ENCODE results near the gene CD302.

The CD302 gene

GRCh38 chr2:159774370-159774990, 23.5 kb downstream of the CD302 start:
- in situ Hi-C loops (cut with HindIII; ENCODE audit: low sequenced_read_pairs), result no loop called here
- DNase-seq (ENCODE audit: low read depth), result no peak
- no peak for TF ChIP-seq CTCF (IDR thresholded peaks at IDR 0.05; ENCODE audit: low read depth, low read length, missing control alignments)
- H3K4me3 ChIP-seq (ENCODE audit: low read depth, low read length), result no peak overlapping the region

GRCh38 chr2:159773886-159774285, 24.1 kb downstream of the CD302 start:
- no peak overlapping the region for H3K4me3 ChIP-seq (ENCODE audit: low read depth, low read length)
- in situ Hi-C loops (cut with HindIII; ENCODE audit: low sequenced_read_pairs), result no loop called here
- DNase-seq (ENCODE audit: low read depth), result no peak
- TF ChIP-seq CTCF (IDR thresholded peaks at IDR 0.05; ENCODE audit: low read depth, low read length, missing control alignments), result no peak

GRCh38 chr2:159773426-159773825, 24.6 kb downstream of the CD302 start:
- no peak overlapping the region for H3K4me3 ChIP-seq (ENCODE audit: low read depth, low read length)
- in situ Hi-C loops (cut with HindIII; ENCODE audit: low sequenced_read_pairs), result no loop called here
- no peak for TF ChIP-seq CTCF (IDR thresholded peaks at IDR 0.05; ENCODE audit: low read depth, low read length, missing control alignments)
- DNase-seq (ENCODE audit: low read depth), result no peak

GRCh38 chr2:159769147-159769546, 28.9 kb downstream of the CD302 start:
- no peak overlapping the region for H3K4me3 ChIP-seq (ENCODE audit: low read depth, low read length)
- TF ChIP-seq CTCF (IDR thresholded peaks at IDR 0.05; ENCODE audit: low read depth, low read length, missing control alignments), result no peak
- DNase-seq (ENCODE audit: low read depth), result no peak
- in situ Hi-C loops (cut with HindIII; ENCODE audit: low sequenced_read_pairs), result no loop called here

GRCh38 chr2:159762075-159762474, 35.9 kb downstream of the CD302 start:
- H3K4me3 ChIP-seq (ENCODE audit: low read depth, low read length), result no peak overlapping the region
- TF ChIP-seq CTCF (IDR thresholded peaks at IDR 0.05; ENCODE audit: low read depth, low read length, missing control alignments), result no peak
- no peak for DNase-seq (ENCODE audit: low read depth)
- in situ Hi-C loops (cut with HindIII; ENCODE audit: low sequenced_read_pairs), result no loop called here

- no peak overlapping the region for H3K4me3 ChIP-seq (ENCODE audit: low read depth, low read length)
- no peak for TF ChIP-seq CTCF (IDR thresholded peaks at IDR 0.05; ENCODE audit: low read depth, low read length, missing control alignments)
- no peak for DNase-seq (ENCODE audit: low read depth)
- in situ Hi-C loops (cut with HindIII; ENCODE audit: low sequenced_read_pairs), result no loop called here
Measured at GRCh38 chr2:159760326-159760725, 37.7 kb downstream of the CD302 start.

Data from astrocyte of the cerebellum (primary cell).